Smooth muscle cell (in vitro differentiated cells): ENCODE results near the gene TBC1D19. TPM values are rescaled to one million over a fixed set of nuclear protein-coding genes. Genes with fewer than 3 reads are reported as not detected.

Experiments used
- DNase-seq: peaks from one replicate; lab custom pipeline; 2025; ENCODE audit not compliant: unreplicated experiment; lab: John Stamatoyannopoulos, UW
- H2AFZ ChIP-seq: fragments of 200-600 bp; sonication (generic); 2 replicates; pipeline ENCODE4 v1.6.0; 2016; ENCODE audit warnings: antibody characterized with exemption, low read depth, mild to moderate bottlenecking
- H3F3A ChIP-seq: fragments of 200-600 bp; sonication (generic); 2 replicates; pipeline ENCODE4 v1.6.0; 2017; ENCODE audit warnings: antibody characterized with exemption, low read depth
- H3K27ac ChIP-seq: fragments of 200-600 bp; sonication (generic); 2 replicates; pipeline ENCODE4 v1.5.1; 2016; ENCODE audit warnings: low read depth, mild to moderate bottlenecking
- H3K27me3 ChIP-seq: fragments of 200-600 bp; sonication (generic); 2 replicates; pipeline ENCODE4 v1.6.1; 2016; ENCODE audit warnings: low read depth, mild to moderate bottlenecking
- H3K36me3 ChIP-seq: fragments of 200-600 bp; sonication (generic); 2 replicates; pipeline ENCODE4 v1.5.1; 2016; ENCODE audit warnings: low read depth
- H3K4me1 ChIP-seq: fragments of 200-600 bp; sonication (generic); 2 replicates; pipeline ENCODE4 v1.5.1; 2016; ENCODE audit warnings: low read depth
- H3K4me2 ChIP-seq: fragments of 200-600 bp; sonication (generic); 2 replicates; pipeline ENCODE4 v1.6.0; 2016; ENCODE audit warnings: mild to moderate bottlenecking
- H3K4me3 ChIP-seq: fragments of 200-600 bp; sonication (generic); 2 replicates; pipeline ENCODE4 v1.5.1; 2016; ENCODE audit warnings: mild to moderate bottlenecking
- H3K79me2 ChIP-seq: fragments of 200-600 bp; sonication (generic); 2 replicates; pipeline ENCODE4 v1.6.0; 2016; ENCODE audit warnings: low read depth, mild to moderate bottlenecking
- H3K9ac ChIP-seq: fragments of 200-600 bp; sonication (generic); 2 replicates; pipeline ENCODE4 v1.6.0; 2016; ENCODE audit warnings: low read depth
- H3K9me3 ChIP-seq: fragments of 200-600 bp; sonication (generic); replicated peaks from 2 replicates; pipeline ENCODE4 v1.5.1; 2016; ENCODE audit warnings: low read depth
- H4K20me1 ChIP-seq: fragments of 200-600 bp; sonication (generic); 2 replicates; pipeline ENCODE4 v1.6.0; 2016; ENCODE audit warnings: low read depth
- WGBS: methylation state at CpG from one replicate; pipeline ENCODE4 v1.1.7; 2016; ENCODE audit warnings: low lambda C conversion rate; 5-methylcytosine and 5-hydroxymethylcytosine counted together
- polyA plus RNA-seq: library from polyadenylated mRNA; unstranded; fragments of >200 nt; fragmentation: Nextera tagmentation; extraction: Ambion mirVana; gene quantifications from 2 replicates; pipeline ENCODE4 v1.2.1, GENCODE V29; 2016
- small RNA-seq: library from RNA; depleted of rRNA; stranded (forward); fragments of <200 nt; gene quantifications from one replicate; pipeline ENCODE3, GENCODE V24; 2014
- total RNA-seq: library from RNA; depleted of rRNA; stranded (reverse); fragments of >200 nt; gene quantifications from 2 replicates; pipeline ENCODE4 v1.2.3, GENCODE V29; 2014
- TF ChIP-seq, protein P1 (sequence below): fragments of 200-600 bp; sonication (generic); IDR thresholded peaks from 2 replicates; pipeline ENCODE4 v1.5.1; 2017; ENCODE audit warnings: borderline replicate concordance, mild to moderate bottlenecking, antibody characterized with exemption; ENCODE audit not compliant: insufficient read depth, poor library complexity, severe bottlenecking

TBC1D19 gene
- total and polyA plus RNA-seq, 2 experiments from 2014 or later: 19.2 to 33.8 TPM

DNA sequence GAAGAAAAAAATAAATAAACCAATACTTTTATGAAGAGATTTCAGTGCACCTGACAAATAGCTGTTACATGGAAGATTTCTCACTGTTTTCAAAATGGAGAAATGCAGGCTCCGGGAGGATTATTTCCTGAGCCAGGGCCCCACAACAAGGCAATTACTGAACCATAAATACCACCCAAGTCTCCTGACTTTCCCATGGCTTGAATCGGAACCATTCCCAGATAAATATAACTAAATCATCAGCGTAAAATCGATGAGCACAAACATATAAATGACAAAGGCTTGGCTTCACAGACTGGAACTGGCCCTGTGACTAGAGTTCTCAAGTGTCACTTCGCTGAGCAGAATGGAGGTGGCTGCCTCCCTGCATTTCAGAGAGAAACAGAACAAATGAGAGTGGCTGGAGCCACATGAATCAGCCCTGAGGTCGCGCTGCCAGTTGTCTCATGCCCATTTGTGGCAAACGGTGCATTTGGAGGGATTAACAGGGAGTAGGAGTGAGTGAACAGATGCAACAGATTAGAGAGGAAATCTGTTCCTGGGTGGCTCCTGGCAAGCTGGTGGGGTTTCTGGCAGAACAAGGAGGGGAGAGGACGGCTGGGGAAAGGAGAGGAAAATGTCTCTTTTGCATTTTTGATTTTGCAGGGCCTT, 219.5 kb downstream of the TBC1D19 start:
- no peak overlapping the region for H3K4me3 ChIP-seq
- no peak for DNase-seq
- H3K9me3 ChIP-seq: no peaks in the 10 kb centered on the region
- no peaks in the 10 kb centered on the region for H3K79me2 ChIP-seq
- no peaks in the 10 kb centered on the region for H3K36me3 ChIP-seq
- H3F3A ChIP-seq: peaks cover 6% of the 10 kb centered on the region
- H4K20me1 ChIP-seq: no peaks in the 10 kb centered on the region
- no peak overlapping the region for H3K9ac ChIP-seq
- H2AFZ ChIP-seq: no peak overlapping the region
- 19% methylated on average over 9 of the region's 9 CpGs for WGBS
- no peaks in the 10 kb centered on the region for H3K27me3 ChIP-seq
- peak overlapping the region; percentile 80 for H3K4me2 ChIP-seq
- H3K4me1 ChIP-seq: peaks cover 11% of the 10 kb centered on the region
- H3K27ac ChIP-seq: peak overlapping the region; percentile 11
- TF ChIP-seq, protein P1, sequence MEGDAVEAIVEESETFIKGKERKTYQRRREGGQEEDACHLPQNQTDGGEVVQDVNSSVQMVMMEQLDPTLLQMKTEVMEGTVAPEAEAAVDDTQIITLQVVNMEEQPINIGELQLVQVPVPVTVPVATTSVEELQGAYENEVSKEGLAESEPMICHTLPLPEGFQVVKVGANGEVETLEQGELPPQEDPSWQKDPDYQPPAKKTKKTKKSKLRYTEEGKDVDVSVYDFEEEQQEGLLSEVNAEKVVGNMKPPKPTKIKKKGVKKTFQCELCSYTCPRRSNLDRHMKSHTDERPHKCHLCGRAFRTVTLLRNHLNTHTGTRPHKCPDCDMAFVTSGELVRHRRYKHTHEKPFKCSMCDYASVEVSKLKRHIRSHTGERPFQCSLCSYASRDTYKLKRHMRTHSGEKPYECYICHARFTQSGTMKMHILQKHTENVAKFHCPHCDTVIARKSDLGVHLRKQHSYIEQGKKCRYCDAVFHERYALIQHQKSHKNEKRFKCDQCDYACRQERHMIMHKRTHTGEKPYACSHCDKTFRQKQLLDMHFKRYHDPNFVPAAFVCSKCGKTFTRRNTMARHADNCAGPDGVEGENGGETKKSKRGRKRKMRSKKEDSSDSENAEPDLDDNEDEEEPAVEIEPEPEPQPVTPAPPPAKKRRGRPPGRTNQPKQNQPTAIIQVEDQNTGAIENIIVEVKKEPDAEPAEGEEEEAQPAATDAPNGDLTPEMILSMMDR: no peak

DNA sequence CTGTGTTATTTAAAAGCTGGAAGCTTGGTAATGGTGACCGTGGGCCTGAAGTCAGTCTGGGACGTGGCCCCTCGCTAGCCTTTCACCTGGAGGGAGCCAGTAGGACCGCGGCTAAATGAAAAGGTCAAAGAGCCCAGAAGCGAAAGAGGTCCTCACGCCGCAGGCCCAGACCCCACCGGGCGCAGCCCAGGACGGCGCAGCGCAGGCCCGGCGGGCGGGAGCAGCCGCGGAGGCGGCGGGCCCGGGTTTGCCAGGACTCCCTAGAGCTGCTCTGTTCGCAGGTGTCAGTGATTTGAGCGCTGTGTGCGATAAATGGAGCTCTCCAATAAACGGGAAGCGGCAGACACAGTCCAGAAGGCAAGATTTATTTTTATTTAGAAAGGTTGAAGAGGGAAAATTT, 220.6 kb downstream of the TBC1D19 start:
- DNase-seq: no peak
- Histone ChIP-seq H4K20me1 (no peaks in the 10 kb centered on the region), H3K4me2 (no peak overlapping the region), H3K79me2 (no peaks in the 10 kb centered on the region), H3F3A (peaks cover 6% of the 10 kb centered on the region), H3K9ac (no peak overlapping the region), H3K4me3 (no peak overlapping the region), H3K27ac (no peak overlapping the region), H3K36me3 (no peaks in the 10 kb centered on the region), H3K27me3 (no peaks in the 10 kb centered on the region), H2AFZ (no peak overlapping the region), H3K9me3 (no peaks in the 10 kb centered on the region), H3K4me1 (peaks cover 11% of the 10 kb centered on the region)
- TF ChIP-seq, protein P1: no peak
- WGBS: 99% methylated on average over 26 of the region's 26 CpGs

DNA sequence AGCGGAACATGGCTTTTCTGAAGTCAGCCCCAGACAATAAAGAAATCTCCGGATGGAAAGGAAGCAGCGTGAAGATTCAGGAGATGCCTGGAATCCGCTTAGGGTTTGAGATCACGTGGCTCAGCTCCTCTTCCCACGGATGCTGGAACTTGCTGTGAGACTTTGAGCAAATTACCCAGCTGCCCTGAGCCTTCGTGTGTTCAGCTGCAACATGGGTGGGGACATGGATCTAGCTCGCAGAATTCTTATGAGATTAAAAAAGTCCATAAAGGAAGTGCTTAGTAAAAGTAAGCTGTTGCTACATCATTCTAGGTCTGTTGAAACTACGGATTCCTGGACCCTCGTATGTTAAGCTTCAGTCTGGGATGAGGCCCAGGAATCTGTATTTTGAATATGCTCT, 221.0 kb downstream of the TBC1D19 start:
- TF ChIP-seq, protein P1: no peak
- Histone ChIP-seq H3K4me2 (no peak overlapping the region), H3F3A (peaks cover 6% of the 10 kb centered on the region), H3K9ac (no peak overlapping the region), H3K27me3 (no peaks in the 10 kb centered on the region), H3K9me3 (no peaks in the 10 kb centered on the region), H2AFZ (no peak overlapping the region), H3K4me1 (peaks cover 11% of the 10 kb centered on the region), H3K79me2 (no peaks in the 10 kb centered on the region), H3K36me3 (no peaks in the 10 kb centered on the region), H4K20me1 (no peaks in the 10 kb centered on the region), H3K4me3 (no peak overlapping the region), H3K27ac (no peak overlapping the region)
- WGBS: 76% methylated on average over 10 of the region's 10 CpGs
- no peak for DNase-seq

Small RNA genes lying within 50 kb of the gene (small RNA-seq; reads per million reads assigned to genes)
- not detected for gene RF00284

Other genes starting within 250 kb of the TBC1D19 start
- gene CCKAR, start 93.6 kb upstream of the TBC1D19 start, total RNA-seq: 0.18 and 0.27 TPM in 2 replicates
- 0.13 and 0.32 TPM in 2 replicates for gene CCKAR, start 93.6 kb upstream of the TBC1D19 start, polyA plus RNA-seq